Panc1 (cell line): ENCODE data around the gene NPIPB5. TPM values are rescaled to one million over a fixed set of nuclear protein-coding genes. Genes with fewer than 3 reads are reported as not detected.
A peak's percentile ranks its signal among the peaks of the same experiment; 100 is the strongest.
"Not testable (repeated sequence)": the region's sequence is repeated elsewhere in the genome, so short reads cannot be mapped to it uniquely, and the experiment has no call there.

ENCODE experiments used
- ATAC-seq: fragments of 200-7000 bp; cut with Tn5 transposase; 2 replicates; pipeline ENCODE4 v1.9.1; 2020; ENCODE audit warnings: mild to moderate bottlenecking, moderate library complexity
- Bru-seq: library from RNA; stranded (reverse); fragments of 400-500 nt; gene quantifications from one replicate; lab custom pipeline; 2021; lab: Mats Ljungman, UMichigan
- BruChase-seq, 2 experiments: library from RNA; stranded (reverse); fragments of 400-500 nt; gene quantifications; one replicate each; lab custom pipeline; 2021; lab: Mats Ljungman, UMichigan
- BruUV-seq: library from RNA; stranded (reverse); fragments of 400-500 nt; replicated peaks from 2 replicates; lab custom pipeline; 2021; lab: Mats Ljungman, UMichigan
- CTCF ChIA-PET: fragments of 300-600 bp; sonication (Branson Sonifier 250); formaldehyde crosslinking; loops from one replicate; lab custom pipeline; 2022; ENCODE audit warnings: antibody characterized with exemption; lab: Charles Lee
- POLR2A ChIA-PET: fragments of 300-600 bp; sonication (Branson Sonifier 250); formaldehyde crosslinking; loops from one replicate; lab custom pipeline; 2022; ENCODE audit warnings: antibody characterized with exemption; lab: Charles Lee
- DNase-seq: peaks from one replicate; pipeline ENCODE4 v3.0.0-alpha.2; 2010; ENCODE audit warnings: low read depth, low spot score
- H3K27ac ChIP-seq: 2 replicates; pipeline ENCODE4 v1.5.1; 2011; ENCODE audit warnings: mild to moderate bottlenecking, low read length, inconsistent platforms
- H3K27me3 ChIP-seq: fragments of 200-500 bp; sonication (Bioruptor generic); 2 replicates; pipeline ENCODE4 v1.6.0; 2014; ENCODE audit warnings: low read length, inconsistent platforms; ENCODE audit not compliant: control insufficient read depth, insufficient read depth
- H3K36me3 ChIP-seq: fragments of 200-500 bp; sonication (Bioruptor generic); 2 replicates; pipeline ENCODE4 v1.5.1; 2014; ENCODE audit warnings: inconsistent platforms, mild to moderate bottlenecking, low read length, moderate library complexity; ENCODE audit not compliant: control insufficient read depth, insufficient read depth
- H3K4me1 ChIP-seq: 2 replicates; pipeline ENCODE4 v1.5.1; 2011; ENCODE audit warnings: inconsistent platforms, mild to moderate bottlenecking, low read length, moderate library complexity; ENCODE audit not compliant: control insufficient read depth, insufficient read depth
- H3K4me3 ChIP-seq, 2 experiments: 2 replicates each; pipeline ENCODE4 v1.5.1; 2011 to 2012; ENCODE audit warnings: low read depth in 2 of 2, low read length in 2 of 2, mild to moderate bottlenecking in 2 of 2, inconsistent platforms in 1 of 2, moderate library complexity in 1 of 2
- H3K9me3 ChIP-seq: fragments of 200-500 bp; sonication (Bioruptor generic); 2 replicates; pipeline ENCODE4 v1.5.1; 2014; ENCODE audit warnings: low read depth, mild to moderate bottlenecking, inconsistent platforms, low read length, moderate library complexity; ENCODE audit not compliant: control insufficient read depth, insufficient read depth
- in situ Hi-C: cut with HindIII; loops from 2 replicates; pipeline ENCODE4 v1.10.0; 2016; ENCODE audit warnings: low sequenced_read_pairs, low pct_unique_long_range_greater_than_20kb
- intact Hi-C: fragments of 100-400 bp; cut with micrococcal nuclease; formaldehyde crosslinking; loops from one replicate; pipeline ENCODE4 v1.10.0; 2022; ENCODE audit not compliant: unreplicated experiment
- long read RNA-seq: library from polyadenylated mRNA; unstranded; transcript quantifications from one replicate; pipeline ENCODE4 v2.0.0, GENCODE V29; 2021; ENCODE audit not compliant: unreplicated experiment
- polyA plus RNA-seq: library from polyadenylated mRNA; unstranded; fragments of >200 nt; gene quantifications from one replicate; pipeline ENCODE4 v1.2.1, GENCODE V29; 2012; ENCODE audit warnings: missing spikeins; ENCODE audit not compliant: insufficient read length
- total RNA-seq: library from RNA; stranded (reverse); gene quantifications from one replicate; pipeline ENCODE4 v1.2.1, GENCODE V29; 2021; ENCODE audit not compliant: unreplicated experiment

NPIPB5 gene
- total RNA-seq (145 TPM), Bru-seq, nascent RNA (percentile 58 among the genes with signal in this experiment), BruChase-seq, experiment 1, labeled RNA remaining after a 2-hour chase (percentile 70 among the genes with signal in this experiment), BruChase-seq, experiment 2, labeled RNA remaining after a 6-hour chase (percentile 75 among the genes with signal in this experiment)
- polyA plus RNA-seq = 50.9 TPM
- long read RNA-seq, partial matches to known transcripts = 1 of 13 reads
- long read RNA-seq, other reads (novel, unspliced or antisense) = 12 of 13 reads

DNA sequence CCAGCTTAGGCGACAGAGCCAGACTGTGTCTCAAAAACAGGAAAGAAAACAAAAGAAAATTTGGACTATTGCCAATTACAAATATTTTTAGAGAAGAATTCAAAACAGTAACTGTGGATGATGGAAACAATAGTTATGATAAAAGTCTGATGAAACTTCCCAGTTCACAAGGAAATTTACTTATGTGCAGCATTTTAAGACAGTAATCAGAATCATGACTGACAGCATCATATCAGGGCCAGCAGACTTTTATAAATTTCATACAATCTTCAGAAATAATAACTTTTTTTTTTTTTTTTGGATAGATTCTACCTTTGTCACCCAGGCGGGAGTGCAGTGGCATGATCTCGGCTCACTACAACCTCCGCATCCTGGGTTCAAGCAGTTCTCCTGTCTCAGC is at the start of gene NPIPB5:
Gene NPIPB5, plus strand, starts transcription at position 301 of the 400 bp plus-strand sequence. CDS start 2,911 bp downstream, outside the sequence.
- H3K9me3 ChIP-seq, H3K4me1 ChIP-seq, CTCF ChIA-PET, in situ Hi-C loops, H3K36me3 ChIP-seq, POLR2A ChIA-PET, H3K4me3 ChIP-seq, H3K27ac ChIP-seq, DNase-seq, intact Hi-C loops, ATAC-seq, BruUV-seq, H3K27me3 ChIP-seq: not testable (repeated sequence)

GRCh38 chr16:22468846-22469245 is 41.8 kb upstream of the NPIPB5 start:
- ATAC-seq, H3K9me3 ChIP-seq, BruUV-seq, intact Hi-C loops, DNase-seq, CTCF ChIA-PET, H3K4me1 ChIP-seq, H3K27me3 ChIP-seq, H3K27ac ChIP-seq, H3K36me3 ChIP-seq, POLR2A ChIA-PET, H3K4me3 ChIP-seq, in situ Hi-C loops: not testable (repeated sequence)

DNA sequence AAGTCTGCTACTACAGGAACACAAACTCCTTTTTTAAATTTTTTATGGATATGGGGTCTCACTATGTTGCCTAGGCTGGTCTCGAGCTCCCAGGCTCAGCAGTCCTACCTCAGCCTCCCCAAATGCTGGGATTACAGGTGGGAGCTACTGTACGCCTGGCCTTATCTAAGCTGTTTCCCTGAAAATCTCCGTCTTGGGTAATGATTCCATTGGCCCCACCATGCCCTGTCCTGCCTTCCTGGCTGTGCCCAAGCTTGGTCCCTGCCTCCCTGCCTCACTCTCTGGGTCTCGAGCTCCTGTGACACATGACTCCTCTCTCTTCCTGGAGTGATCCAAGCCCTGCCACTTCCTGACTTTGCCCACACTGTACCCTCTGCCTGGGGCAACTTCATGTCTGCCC is 27.3 kb downstream of the NPIPB5 start:
- POLR2A ChIA-PET, H3K9me3 ChIP-seq, BruUV-seq, intact Hi-C loops, H3K4me3 ChIP-seq, DNase-seq, H3K36me3 ChIP-seq, H3K27ac ChIP-seq, ATAC-seq, H3K4me1 ChIP-seq, H3K27me3 ChIP-seq, CTCF ChIA-PET, in situ Hi-C loops: not testable (repeated sequence)

GRCh38 chr16:22544809-22545208 is 34.1 kb downstream of the NPIPB5 start:
- H3K36me3 ChIP-seq, ATAC-seq, H3K4me1 ChIP-seq, in situ Hi-C loops, POLR2A ChIA-PET, H3K27me3 ChIP-seq, H3K4me3 ChIP-seq, DNase-seq, intact Hi-C loops, BruUV-seq, H3K27ac ChIP-seq, CTCF ChIA-PET, H3K9me3 ChIP-seq: not testable (repeated sequence)

DNA sequence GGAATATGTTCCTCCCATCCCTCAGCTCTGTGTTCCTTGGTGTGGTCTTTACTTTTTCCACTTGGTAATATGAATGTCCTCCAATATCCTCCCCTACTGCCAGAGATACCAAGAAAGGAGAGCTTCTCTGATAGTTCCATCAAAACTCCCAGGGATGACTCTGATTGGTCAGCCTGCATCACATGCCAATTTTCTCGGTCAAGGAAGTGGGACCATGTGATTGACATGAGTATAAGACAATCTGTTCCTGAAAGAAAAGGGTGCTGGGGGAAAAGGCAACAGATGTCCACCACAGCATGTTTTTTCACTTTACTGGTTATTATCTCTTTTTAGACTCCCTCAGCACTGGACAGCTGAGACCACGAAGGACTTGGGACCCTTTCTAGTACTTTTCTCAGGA is 35.9 kb downstream of the NPIPB5 start:
- BruUV-seq, H3K9me3 ChIP-seq: not testable (repeated sequence)

GRCh38 chr16:22547170-22547765 is 36.6 kb downstream of the NPIPB5 start:
- DNase-seq, CTCF ChIA-PET, POLR2A ChIA-PET, H3K36me3 ChIP-seq, in situ Hi-C loops, H3K4me3 ChIP-seq, ATAC-seq, H3K4me1 ChIP-seq, BruUV-seq, H3K9me3 ChIP-seq, H3K27ac ChIP-seq, H3K27me3 ChIP-seq, intact Hi-C loops: not testable (repeated sequence)

More for the DNA sequence above, 35.9 kb downstream of the NPIPB5 start:
- CTCF ChIA-PET, H3K27me3 ChIP-seq, H3K36me3 ChIP-seq, H3K4me1 ChIP-seq, H3K27ac ChIP-seq, H3K4me3 ChIP-seq, ATAC-seq, intact Hi-C loops, DNase-seq, in situ Hi-C loops, POLR2A ChIA-PET: not testable (repeated sequence)

DNA sequence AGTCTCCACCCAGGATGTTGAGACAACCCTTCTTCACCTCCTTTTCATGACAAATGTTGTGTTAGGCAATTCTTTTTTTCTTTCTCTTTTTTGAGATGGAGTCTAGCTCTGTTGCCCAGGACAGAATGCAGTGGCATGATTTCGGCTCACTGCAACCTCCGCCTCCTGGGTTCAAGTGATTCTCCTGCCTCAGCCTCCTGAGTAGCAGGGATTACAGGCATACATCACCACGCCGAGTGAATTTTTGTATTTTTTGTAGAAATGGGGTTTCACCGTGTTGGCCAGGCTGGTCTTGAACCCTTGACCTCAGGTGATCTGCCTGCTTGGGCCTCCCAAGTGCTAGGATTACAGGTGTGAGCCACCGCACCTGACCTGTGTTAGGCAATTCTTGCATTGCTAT is 39.2 kb downstream of the NPIPB5 start:
- ATAC-seq, DNase-seq, intact Hi-C loops, POLR2A ChIA-PET, CTCF ChIA-PET, H3K27ac ChIP-seq, BruUV-seq, H3K4me1 ChIP-seq, H3K9me3 ChIP-seq, H3K36me3 ChIP-seq, H3K4me3 ChIP-seq, in situ Hi-C loops, H3K27me3 ChIP-seq: not testable (repeated sequence)
